ENCODE data around the gene LMNA. TPM values are rescaled to one million over a fixed set of nuclear protein-coding genes. Genes with fewer than 3 reads are reported as not detected.

The LMNA gene
- total RNA-seq, 2 donors from 2014 or later, result 740 to 804 TPM

DNA sequence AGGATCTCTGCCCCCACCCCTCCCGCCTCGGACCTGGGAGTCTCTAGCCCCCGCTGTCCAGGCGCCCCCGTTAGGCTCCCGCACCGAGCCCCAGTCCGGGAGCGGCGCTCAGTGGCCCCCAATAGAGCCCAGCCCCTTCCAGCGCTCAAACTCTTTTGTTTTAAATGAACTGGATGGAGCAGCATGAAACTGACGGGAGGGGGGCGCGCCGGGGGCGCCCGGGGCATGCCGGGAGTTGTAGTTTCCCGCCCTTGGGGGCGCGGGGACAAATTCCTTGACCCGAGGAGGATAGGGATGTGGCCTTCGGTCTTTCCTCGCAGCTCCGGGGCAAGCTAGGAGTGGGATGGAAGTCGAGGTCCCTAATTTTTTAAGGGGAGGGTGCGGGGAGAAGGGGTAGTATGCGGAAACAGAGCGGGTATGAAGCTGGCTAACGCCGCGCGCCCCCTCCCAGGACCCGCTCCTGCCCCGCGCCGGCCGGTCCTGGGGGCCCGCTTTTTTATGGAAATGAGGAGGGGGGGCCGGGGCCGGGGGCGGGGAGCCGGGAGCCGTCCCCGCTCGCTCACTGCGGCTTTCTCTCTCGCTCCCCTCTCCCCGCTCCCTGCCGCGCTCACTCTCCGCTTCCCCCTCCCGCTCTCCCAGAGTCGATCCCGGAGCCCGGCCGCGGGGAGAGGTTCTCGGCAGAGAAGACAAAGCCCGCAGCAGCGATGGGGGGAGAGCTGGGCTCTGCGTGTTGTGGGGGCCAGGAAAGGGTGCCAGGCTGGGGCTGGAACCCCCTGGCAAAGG, 32.0 kb upstream of the LMNA start, which contains the start of gene MEX3A:
Gene MEX3A, minus strand, starts transcription at position 157 of the 783 bp plus-strand sequence. CDS start 467 bp downstream, outside the sequence.
- H3K27ac ChIP-seq, result no peak within 1 kb of the TSS
- no peak for DNase-seq (ENCODE audit: low spot score)
- TF ChIP-seq, protein P1, sequence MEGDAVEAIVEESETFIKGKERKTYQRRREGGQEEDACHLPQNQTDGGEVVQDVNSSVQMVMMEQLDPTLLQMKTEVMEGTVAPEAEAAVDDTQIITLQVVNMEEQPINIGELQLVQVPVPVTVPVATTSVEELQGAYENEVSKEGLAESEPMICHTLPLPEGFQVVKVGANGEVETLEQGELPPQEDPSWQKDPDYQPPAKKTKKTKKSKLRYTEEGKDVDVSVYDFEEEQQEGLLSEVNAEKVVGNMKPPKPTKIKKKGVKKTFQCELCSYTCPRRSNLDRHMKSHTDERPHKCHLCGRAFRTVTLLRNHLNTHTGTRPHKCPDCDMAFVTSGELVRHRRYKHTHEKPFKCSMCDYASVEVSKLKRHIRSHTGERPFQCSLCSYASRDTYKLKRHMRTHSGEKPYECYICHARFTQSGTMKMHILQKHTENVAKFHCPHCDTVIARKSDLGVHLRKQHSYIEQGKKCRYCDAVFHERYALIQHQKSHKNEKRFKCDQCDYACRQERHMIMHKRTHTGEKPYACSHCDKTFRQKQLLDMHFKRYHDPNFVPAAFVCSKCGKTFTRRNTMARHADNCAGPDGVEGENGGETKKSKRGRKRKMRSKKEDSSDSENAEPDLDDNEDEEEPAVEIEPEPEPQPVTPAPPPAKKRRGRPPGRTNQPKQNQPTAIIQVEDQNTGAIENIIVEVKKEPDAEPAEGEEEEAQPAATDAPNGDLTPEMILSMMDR (IDR thresholded peaks at IDR 0.05), result no peak

DNA sequence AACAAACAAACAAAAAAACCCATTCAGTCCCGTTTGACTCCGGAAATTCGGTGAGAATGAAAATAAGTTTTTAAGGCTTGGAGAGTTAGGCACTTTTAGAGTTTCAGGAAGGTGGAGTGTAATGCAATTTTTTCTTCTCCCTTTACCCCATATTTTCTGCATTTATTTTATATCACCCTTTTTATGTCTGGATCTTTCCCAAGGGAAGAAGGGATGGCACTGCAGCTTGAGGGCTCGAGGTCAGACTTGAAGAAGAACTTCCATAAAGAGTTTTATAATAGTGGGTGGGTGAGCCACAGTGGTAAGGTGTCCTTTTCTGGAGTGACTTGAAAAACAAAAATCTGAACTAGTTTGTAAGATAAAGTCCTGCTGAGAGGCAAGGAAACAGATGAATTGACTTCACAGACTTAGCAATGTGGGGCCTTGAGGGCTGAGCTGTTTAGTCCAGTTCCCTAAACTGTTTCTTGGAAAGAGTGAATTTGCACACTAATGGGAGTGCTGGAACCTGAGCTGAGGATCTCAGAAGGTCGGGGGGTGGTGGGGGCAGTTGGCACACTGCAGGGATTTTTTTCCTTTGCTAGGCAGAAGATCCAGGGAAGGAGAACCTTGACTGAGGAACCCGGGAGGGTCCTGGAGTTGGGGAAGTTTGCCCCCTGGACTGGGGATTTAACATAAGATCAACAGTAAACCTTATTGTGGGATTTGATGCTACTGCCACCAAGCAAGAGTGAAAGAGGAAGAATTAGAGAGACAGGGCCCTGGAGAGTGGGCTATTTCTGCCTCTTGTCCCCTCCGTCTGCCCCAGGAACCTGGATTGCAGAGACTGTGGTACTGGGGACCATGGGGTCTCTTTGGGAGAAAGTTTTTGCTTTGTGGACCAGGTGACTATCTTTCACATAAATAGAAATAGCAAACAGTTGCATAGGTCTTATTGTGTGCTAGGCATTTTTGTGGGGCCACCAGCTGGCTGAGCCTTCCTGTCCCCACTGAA, 30.4 kb upstream of the LMNA start:
- no peak for DNase-seq (ENCODE audit: low spot score)
- ATAC-seq (ENCODE audit: insufficient number of reproducible peaks, low FRiP score, low read depth), result no peak
- TF ChIP-seq, protein P1 (IDR thresholded peaks at IDR 0.05), result no peak
- Histone ChIP-seq H3K36me3 (no peaks in the 10 kb centered on the region), H3K27ac (no peak overlapping the region), H3K9me3 (no peaks in the 10 kb centered on the region), H3K27me3 (replicated peaks; ENCODE audit: insufficient read depth) (no peaks in the 10 kb centered on the region), H3K4me3 (peak overlapping the region; percentile 89), H3K4me1 (ENCODE audit: control insufficient read depth in 1 of 2, low read depth in 2 of 2) (peaks cover 4 to 22% of the 10 kb centered on the region in 2 donors)

More for the DNA sequence above, 32.0 kb upstream of the LMNA start, which contains the start of gene MEX3A:
- Histone ChIP-seq H3K36me3 (no peaks in the 10 kb centered on the region), H3K27me3 (replicated peaks; ENCODE audit: insufficient read depth) (no peaks in the 10 kb centered on the region), H3K4me3 (peak within 1 kb of the TSS; percentile 89), H3K4me1 (ENCODE audit: control insufficient read depth in 1 of 2, low read depth in 2 of 2) (peaks cover 4 to 22% of the 10 kb centered on the region in 2 donors), H3K9me3 (no peaks in the 10 kb centered on the region)
- no peak for ATAC-seq (ENCODE audit: insufficient number of reproducible peaks, low FRiP score, low read depth)

DNA sequence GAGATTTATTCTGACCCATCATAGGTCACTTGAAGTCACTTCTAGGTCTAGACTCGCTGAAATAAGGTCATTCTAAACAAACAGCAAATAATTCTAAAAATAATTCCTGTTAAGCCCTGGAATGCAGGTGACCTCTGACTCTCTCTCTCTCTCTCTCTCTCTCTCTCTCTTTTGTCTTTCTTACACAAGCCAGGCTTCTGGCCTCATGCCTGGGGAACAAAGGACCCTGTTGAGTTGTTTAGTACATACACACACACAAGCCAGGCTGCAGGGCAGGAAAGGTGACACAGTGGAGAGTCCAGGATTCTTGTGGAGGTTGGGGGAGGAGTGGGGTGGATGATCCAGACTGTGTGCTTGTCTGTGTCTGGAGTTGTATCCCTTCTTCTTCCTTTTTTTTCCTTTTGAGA, 28.3 kb upstream of the LMNA start:
- no peaks in the 10 kb centered on the region for H3K36me3 ChIP-seq
- ATAC-seq (ENCODE audit: insufficient number of reproducible peaks, low FRiP score, low read depth), result no peak

DNA sequence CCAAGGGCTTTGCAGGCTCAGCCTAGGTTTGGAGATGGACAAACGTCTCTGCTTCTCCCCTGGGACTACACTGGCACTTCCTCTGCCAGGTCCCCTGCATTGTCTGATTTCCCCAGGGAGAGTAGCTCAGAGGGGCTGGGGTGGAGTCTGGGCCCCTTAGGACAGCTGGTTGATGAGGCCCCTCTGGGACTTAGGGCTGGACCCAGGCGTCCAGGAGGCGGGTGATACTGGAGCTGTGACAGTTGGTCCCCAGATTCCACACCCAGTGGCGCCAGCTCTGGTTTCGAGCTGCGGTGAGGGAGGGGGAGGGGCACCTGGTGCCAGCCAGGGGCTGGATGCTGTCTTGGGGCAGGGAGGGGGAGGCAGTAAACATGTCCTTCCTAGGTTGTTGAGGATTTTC, 24.8 kb upstream of the LMNA start:
- Histone ChIP-seq H3K9me3 (no peaks in the 10 kb centered on the region), H3K27me3 (replicated peaks; ENCODE audit: insufficient read depth) (no peaks in the 10 kb centered on the region), H3K4me1 (ENCODE audit: control insufficient read depth in 1 of 2, low read depth in 2 of 2) (peaks cover 0 to 3% of the 10 kb centered on the region in 2 donors), H3K27ac (no peak overlapping the region), H3K36me3 (no peaks in the 10 kb centered on the region), H3K4me3 (no peak overlapping the region)
- ATAC-seq (ENCODE audit: insufficient number of reproducible peaks, low FRiP score, low read depth), result no peak
- no peak for DNase-seq (ENCODE audit: low spot score)
- TF ChIP-seq, protein P1 (IDR thresholded peaks at IDR 0.05), result no peak

More for the DNA sequence above, 28.3 kb upstream of the LMNA start:
- Histone ChIP-seq H3K4me3 (no peak overlapping the region), H3K4me1 (ENCODE audit: control insufficient read depth in 1 of 2, low read depth in 2 of 2) (peaks cover 4 to 23% of the 10 kb centered on the region in 2 donors), H3K9me3 (no peaks in the 10 kb centered on the region), H3K27ac (no peak overlapping the region), H3K27me3 (replicated peaks; ENCODE audit: insufficient read depth) (no peaks in the 10 kb centered on the region)
- no peak for DNase-seq (ENCODE audit: low spot score)
- TF ChIP-seq, protein P1 (IDR thresholded peaks at IDR 0.05), result no peak
